K562 (cell line): Measurements from ENCODE around the gene GOLIM4. TPM values are rescaled to one million over a fixed set of nuclear protein-coding genes. Genes with fewer than 3 reads are reported as not detected.

ENCODE experiments used
- ATAC-seq: fragments of 200-7000 bp; cut with Tn5 transposase; 3 replicates; pipeline ENCODE4 v1.9.1; 2020; ENCODE audit warnings: moderate library complexity
- BruUV-seq: library from RNA; stranded (reverse); fragments of 400-500 nt; replicated peaks from 2 replicates; lab custom pipeline; 2021; lab: Mats Ljungman, UMichigan
- CTCF ChIA-PET: fragments of 300-600 bp; formaldehyde crosslinking; extraction: SDS; loops from one replicate; lab custom pipeline; 2021; ENCODE audit warnings: low intra/inter-chr PET ratio; lab: Yijun Ruan, JAX
- POLR2A ChIA-PET: fragments of 300-600, 350-650 bp; sonication (Branson Sonifier 250); formaldehyde crosslinking; extraction: SDS; loops from one replicate; lab custom pipeline; 2021; ENCODE audit warnings: antibody characterized with exemption, inconsistent platforms; lab: Yijun Ruan, JAX
- DNase-seq, 4 experiments: peaks; one replicate each; pipeline versions ENCODE4 v3.0.0 to v3.0.0-alpha.2; 2011 to 2018; ENCODE audit warnings: low spot score in 3 of 4, mixed read lengths in 3 of 4; ENCODE audit errors: extremely low read depth in 1 of 4
- FAIRE-seq: peaks from 2 replicates; lab custom pipeline; 2011; peaks lifted over from hg19 to GRCh38; lab: Jason Lieb, UNC
- H2AFZ ChIP-seq: 2 replicates; pipeline ENCODE4 v1.6.0; 2011; ENCODE audit warnings: low read depth, low read length, control low read depth, inconsistent platforms
- H3K27ac ChIP-seq: fragments of 200-600 bp; 3 replicates; pipeline ENCODE4 v1.8.0; 2011; ENCODE audit warnings: low read depth, mild to moderate bottlenecking, control low read depth, inconsistent platforms, low read length, moderate library complexity, mixed read lengths; ENCODE audit errors: extremely low read depth
- H3K27me3 ChIP-seq, 2 experiments: fragments of 300-600 bp in 1 of 2; 2 replicates in 1 of 2; 3 replicates in 1 of 2; pipeline versions ENCODE4 v1.6.0 to v1.8.0; 2011; ENCODE audit warnings: inconsistent platforms in 2 of 2, low read length in 2 of 2, mild to moderate bottlenecking in 1 of 2, mixed read lengths in 1 of 2, moderate library complexity in 1 of 2; ENCODE audit not compliant: control insufficient read depth in 2 of 2, insufficient read depth in 2 of 2
- H3K36me3 ChIP-seq: fragments of 300-600 bp; 3 replicates; pipeline ENCODE4 v1.8.0; 2011; ENCODE audit warnings: mild to moderate bottlenecking, low read length, inconsistent platforms; ENCODE audit not compliant: control insufficient read depth, insufficient read depth
- H3K4me1 ChIP-seq, 2 experiments: fragments of 200-600 bp in 1 of 2; replicated peaks in 1 of 2; 2 replicates in 1 of 2; 3 replicates in 1 of 2; pipeline versions ENCODE4 v1.5.1 to v1.8.0; 2011; ENCODE audit warnings: inconsistent platforms in 2 of 2, low read length in 2 of 2, mild to moderate bottlenecking in 1 of 2, mixed read lengths in 1 of 2, moderate library complexity in 1 of 2; ENCODE audit not compliant: control insufficient read depth in 2 of 2, insufficient read depth in 2 of 2
- H3K4me2 ChIP-seq: 2 replicates; pipeline ENCODE4 v1.6.1; 2011; ENCODE audit warnings: low read length, control low read depth, inconsistent platforms, mixed read lengths; ENCODE audit not compliant: insufficient read depth
- H3K4me3 ChIP-seq: fragments of 200-600 bp; sonication (generic), shearing (Covaris generic); 2 replicates; pipeline ENCODE4 v1.5.1; 2016; ENCODE audit warnings: control low read depth, inconsistent platforms
- H3K79me2 ChIP-seq: fragments of 200-600 bp; 3 replicates; pipeline ENCODE4 v1.8.0; 2011; ENCODE audit warnings: low read length, inconsistent platforms; ENCODE audit not compliant: control insufficient read depth, insufficient read depth
- H3K9ac ChIP-seq, 2 experiments: 2 replicates each; pipeline versions ENCODE4 v1.6.0 to v1.6.1; 2011; ENCODE audit warnings: low read depth in 2 of 2, low read length in 2 of 2, control low read depth in 1 of 2, inconsistent platforms in 1 of 2, mild to moderate bottlenecking in 1 of 2, mixed read lengths in 1 of 2; ENCODE audit not compliant: insufficient read depth in 1 of 2
- H3K9me1 ChIP-seq: one replicate; pipeline ENCODE4 v1.6.0; 2011; ENCODE audit warnings: inconsistent platforms, mild to moderate bottlenecking, low read length, moderate library complexity; ENCODE audit not compliant: control insufficient read depth, insufficient read depth
- H3K9me3 ChIP-seq: replicated peaks from 2 replicates; pipeline ENCODE4 v1.5.1; 2011; ENCODE audit warnings: low read depth, low read length, inconsistent platforms; ENCODE audit not compliant: control insufficient read depth, insufficient read depth
- H4K20me1 ChIP-seq: replicated peaks from 2 replicates; pipeline ENCODE4 v1.6.1; 2011; ENCODE audit warnings: low read length, inconsistent platforms, mixed read lengths; ENCODE audit not compliant: control insufficient read depth, insufficient read depth
- CCNT2 ChIP-seq: IDR thresholded peaks from 2 replicates; pipeline ENCODE4 v1.6.1; 2011; ENCODE audit warnings: borderline replicate concordance, low read depth, mild to moderate bottlenecking, moderate library complexity, mixed read lengths, low read length; ENCODE audit not compliant: insufficient read length; ENCODE audit errors: extremely low read depth
- GABPA ChIP-seq: fragments of 200-800 bp; sonication (Bioruptor generic); conservative IDR thresholded peaks from 2 replicates; pipeline ENCODE4 v1.6.1; 2016; ENCODE audit warnings: low read depth, missing genetic modification characterization, missing compliant biosample characterization
- GATA2 ChIP-seq: sonication (generic); formaldehyde crosslinking; IDR thresholded peaks from 2 replicates; pipeline ENCODE4 v1.4.0; 2020; ENCODE audit warnings: mild to moderate bottlenecking, missing genetic modification reagents
- JUND ChIP-seq, 2 experiments: IDR thresholded peaks; 2 replicates in 1 of 2; 3 replicates in 1 of 2; pipeline ENCODE4 v1.6.1; 2011; ENCODE audit warnings: borderline replicate concordance in 2 of 2, low read depth in 2 of 2, low read length in 2 of 2, improper control_type of control experiment in 1 of 2, missing biosample characterization in 1 of 2, missing genetic modification characterization in 1 of 2, missing genetic modification reagents in 1 of 2
- KLF16 ChIP-seq: IDR thresholded peaks from 2 replicates; pipeline ENCODE4 v1.6.1; 2016; ENCODE audit warnings: antibody characterized with exemption
- MEIS2 ChIP-seq: fragments of 450-650 bp; IDR thresholded peaks from 2 replicates; pipeline ENCODE4 v1.6.1; 2014; ENCODE audit warnings: mild to moderate bottlenecking; ENCODE audit not compliant: partially characterized antibody
- NCOR1 ChIP-seq: fragments of 450-650 bp; IDR thresholded peaks from 2 replicates; pipeline ENCODE4 v1.6.1; 2016; ENCODE audit warnings: mild to moderate bottlenecking, moderate library complexity
- POLR3G ChIP-seq: IDR thresholded peaks from 2 replicates; pipeline ENCODE4 v1.6.1; 2011; ENCODE audit not compliant: insufficient read length, insufficient replicate concordance; ENCODE audit errors: extremely low read depth
- SMARCA4 ChIP-seq: fragments of 450-650 bp; IDR thresholded peaks from 2 replicates; pipeline ENCODE4 v1.6.1; 2016
- WGBS: fragments of 100-300 bp; shearing (Covaris generic); methylation state at CpG from one replicate; pipeline ENCODE4 v1.1.6; 2016; ENCODE audit warnings: low coverage, mixed read lengths; ENCODE audit not compliant: insufficient coverage; ENCODE audit errors: missing lambda C conversion rate; 5-methylcytosine and 5-hydroxymethylcytosine counted together
- in situ Hi-C: fragments of 300-500 bp; cut with MboI; formaldehyde crosslinking; loops from 4 replicates; pipeline ENCODE4 v1.15.0; 2018; ENCODE audit warnings: inconsistent platforms, mixed read lengths
- intact Hi-C: fragments of 100-400 bp; cut with micrococcal nuclease; formaldehyde crosslinking; loops from 2 replicates; pipeline ENCODE4 v1.14.2; 2022
- polyA plus RNA-seq, 8 experiments: library from polyadenylated mRNA; depleted of rRNA in 4 of 8; stranded (reverse) in 5 of 8; unstranded in 3 of 8; fragments of >200 nt; fragmentation: Nextera tagmentation in 2 of 8; fragmentation: Illumina TruSeq in 1 of 8; extraction: Ambion mirVana in 2 of 8; extraction: Trizol in 1 of 8; gene quantifications; 2 replicates each; pipeline versions ENCODE4 v1.2.1 to v1.2.3, GENCODE V29; 2011 to 2014; ENCODE audit warnings: inconsistent platforms in 1 of 8, missing spikeins in 1 of 8
- total RNA-seq, 7 experiments: library from RNA; depleted of rRNA in 6 of 7; stranded (reverse); fragments of >200 nt in 6 of 7; fragmentation: Illumina TruSeq in 2 of 7; extraction: Trizol in 2 of 7; gene quantifications; 2 replicates each; pipeline versions ENCODE4 v1.2.1 to v1.2.3, GENCODE V29; 2011 to 2021; ENCODE audit warnings: low replicate concordance in 1 of 7

The GOLIM4 gene
- total and polyA plus RNA-seq, 9 of the 15 experiments (the other 6 are each of a cell fraction or from before 2014, with no cell fraction given) = 9.3 to 39.4 (median 31.0) TPM

DNA sequence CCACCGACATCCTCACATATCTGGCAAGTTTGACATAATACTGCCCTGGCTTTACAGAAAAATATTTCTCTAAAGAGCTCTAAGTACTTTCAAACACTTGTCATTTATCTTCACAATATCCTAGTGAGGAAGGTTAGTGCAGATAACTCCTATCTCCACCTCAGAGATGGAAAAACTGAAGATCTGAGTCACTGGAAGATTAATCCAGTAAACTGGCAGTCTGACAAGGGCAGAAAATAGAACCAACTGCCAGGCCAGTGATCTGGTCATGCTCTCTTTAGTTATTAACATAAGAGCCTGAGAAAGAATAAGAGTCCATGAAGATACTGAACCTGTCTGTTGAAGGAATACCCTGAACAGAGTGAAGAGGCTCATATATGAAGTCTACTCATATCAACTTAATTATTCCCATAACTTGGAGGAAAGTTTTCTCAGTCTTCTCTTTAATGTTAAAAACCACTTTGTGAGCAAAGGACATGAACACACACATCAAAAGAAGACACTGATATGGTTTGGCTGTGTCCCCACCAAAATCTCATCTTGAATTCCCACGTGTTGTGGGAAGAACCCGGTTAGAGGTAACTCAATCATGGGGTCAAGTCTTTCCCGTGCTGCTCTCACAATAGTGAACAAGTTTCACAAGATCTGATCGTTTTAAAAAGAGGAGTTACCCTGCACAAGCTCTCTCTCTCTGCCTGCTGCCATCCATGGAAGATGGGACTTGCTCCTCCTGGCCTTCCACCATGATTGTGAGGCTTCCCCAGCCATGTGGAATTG, 61.4 kb downstream of the GOLIM4 start:
- Histone ChIP-seq H3K79me2 (peaks cover 4% of the 10 kb centered on the region; the same call in 1 of the 3 replicates), H3K4me3 (no peak overlapping the region), H3K4me1 (peaks cover 0 to 12% of the 10 kb centered on the region in 2 experiments; a peak in 3 of 5 replicates), H3K27ac (peak overlapping the region; percentile 65; the same call in 2 of the 3 replicates), H4K20me1 (no peaks in the 10 kb centered on the region), H3K9me3 (no peaks in the 10 kb centered on the region), H3K9ac (no peak overlapping the region), H3K9me1 (no peaks in the 10 kb centered on the region), H3K4me2 (no peak overlapping the region), H2AFZ (peak overlapping the region; percentile 4; the same call in 1 of the 2 replicates), H3K27me3 (no peaks in the 10 kb centered on the region), H3K36me3 (peaks cover 65% of the 10 kb centered on the region)
- FAIRE-seq (peak; percentile 26), DNase-seq (peak in 2 of 4 experiments; percentile 17 to 64), ATAC-seq (peak; percentile 65)
- BruUV-seq = no TSS peak
- WGBS = 9% methylated on average over 5 of the region's 5 CpGs
- intact Hi-C loops (no loop called here), in situ Hi-C loops (no loop called here)
- ChIA-PET CTCF (no interaction called here), POLR2A (interaction anchor here (0.6 kb wide), 1 partner anchor 60 kb away, joined by 4 read pairs; no protein-coding TSS in a partner anchor)
- peak; percentile 61 for TF ChIP-seq CCNT2
- TF ChIP-seq JUND (IDR thresholded peaks at IDR 0.05; ENCODE audit: borderline replicate concordance, low read depth, low read length) = peak; percentile 68
- peak; percentile 56; the same call in 2 of the 3 replicates for TF ChIP-seq JUND (tag; IDR thresholded peaks at IDR 0.05; ENCODE audit: borderline replicate concordance, low read depth, low read length)
- TF ChIP-seq NCOR1 = peak; percentile 65
- TF ChIP-seq GABPA (tag) = 0 out of 2 replicates have a peak, but pooled peaks have one; percentile 22
- no peak for TF ChIP-seq POLR3G
- peak; percentile 39; the same call in 1 of the 2 replicates for TF ChIP-seq KLF16
- peak; percentile 76 for TF ChIP-seq SMARCA4
- TF ChIP-seq MEIS2 = peak; percentile 75
- TF ChIP-seq GATA2 (CRISPR knock-in tag) = peak; percentile 56; the same call in 1 of the 2 replicates
